ENCODE data around the gene NPHP4.

DNA sequence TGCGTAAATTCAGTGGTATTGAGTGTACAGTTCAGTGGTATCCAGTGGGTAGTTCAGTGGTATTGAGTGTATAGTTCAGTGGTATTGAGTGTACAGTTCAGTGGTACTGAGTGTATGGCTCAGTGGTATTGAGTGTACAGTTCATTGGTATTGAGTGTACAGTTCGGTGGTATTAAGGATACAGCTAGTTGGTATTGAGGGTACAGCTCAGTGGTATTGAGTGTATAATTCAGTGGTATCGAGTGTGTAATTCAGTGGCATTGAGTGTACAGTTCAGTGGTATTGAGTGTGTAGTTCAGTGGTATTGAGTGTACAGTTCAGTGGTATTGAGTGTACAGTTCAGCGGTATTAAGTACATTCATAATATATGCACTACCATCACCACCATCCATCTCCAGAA lies 30.0 kb upstream of the NPHP4 start:
- TF ChIP-seq POLR2A (IDR thresholded peaks at IDR 0.05): no peak
- TF ChIP-seq, protein P1, sequence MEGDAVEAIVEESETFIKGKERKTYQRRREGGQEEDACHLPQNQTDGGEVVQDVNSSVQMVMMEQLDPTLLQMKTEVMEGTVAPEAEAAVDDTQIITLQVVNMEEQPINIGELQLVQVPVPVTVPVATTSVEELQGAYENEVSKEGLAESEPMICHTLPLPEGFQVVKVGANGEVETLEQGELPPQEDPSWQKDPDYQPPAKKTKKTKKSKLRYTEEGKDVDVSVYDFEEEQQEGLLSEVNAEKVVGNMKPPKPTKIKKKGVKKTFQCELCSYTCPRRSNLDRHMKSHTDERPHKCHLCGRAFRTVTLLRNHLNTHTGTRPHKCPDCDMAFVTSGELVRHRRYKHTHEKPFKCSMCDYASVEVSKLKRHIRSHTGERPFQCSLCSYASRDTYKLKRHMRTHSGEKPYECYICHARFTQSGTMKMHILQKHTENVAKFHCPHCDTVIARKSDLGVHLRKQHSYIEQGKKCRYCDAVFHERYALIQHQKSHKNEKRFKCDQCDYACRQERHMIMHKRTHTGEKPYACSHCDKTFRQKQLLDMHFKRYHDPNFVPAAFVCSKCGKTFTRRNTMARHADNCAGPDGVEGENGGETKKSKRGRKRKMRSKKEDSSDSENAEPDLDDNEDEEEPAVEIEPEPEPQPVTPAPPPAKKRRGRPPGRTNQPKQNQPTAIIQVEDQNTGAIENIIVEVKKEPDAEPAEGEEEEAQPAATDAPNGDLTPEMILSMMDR (IDR thresholded peaks at IDR 0.05): no peak
- TF ChIP-seq POLR2AphosphoS5 (IDR thresholded peaks at IDR 0.05): no peak
